SK-N-SH treated with all-trans-retinoic acid at 6 μM for 48 hours (cell line): Measurements from ENCODE around the gene MARS1.

Source experiments
- ATAC-seq: fragments of 200-7000 bp; cut with Tn5 transposase; 3 replicates; pipeline ENCODE4 v1.9.1; 2020; ENCODE audit warnings: mild to moderate bottlenecking, moderate library complexity
- ARNTL ChIP-seq: fragments of 450-650 bp; formaldehyde crosslinking; IDR thresholded peaks from 2 replicates; pipeline ENCODE4 v1.5.0; 2020; ENCODE audit warnings: low read depth, mild to moderate bottlenecking, moderate library complexity, borderline replicate concordance
- CREB5 ChIP-seq: fragments of 250-450 bp; sonication (Bioruptor Pico); IDR thresholded peaks from 2 replicates; pipeline ENCODE4 v1.5.1; 2020; ENCODE audit warnings: low read depth, mild to moderate bottlenecking, moderate library complexity
- CSDC2 ChIP-seq: fragments of 250-450 bp; sonication (Bioruptor Pico); IDR thresholded peaks from 2 replicates; pipeline ENCODE4 v1.5.0; 2020; ENCODE audit warnings: mild to moderate bottlenecking, moderate library complexity
- CSRNP3 ChIP-seq: fragments of 250-450 bp; sonication (Bioruptor Pico); IDR thresholded peaks from 2 replicates; pipeline ENCODE4 v1.5.1; 2021; ENCODE audit warnings: mild to moderate bottlenecking, moderate library complexity
- ESRRG ChIP-seq: fragments of 250-450 bp; sonication (Bioruptor Pico); IDR thresholded peaks from 2 replicates; pipeline ENCODE4 v1.6.1; 2021; ENCODE audit warnings: mild to moderate bottlenecking
- OSR1 ChIP-seq: fragments of 250-450 bp; sonication (Bioruptor Pico); IDR thresholded peaks from 2 replicates; pipeline ENCODE4 v1.8.0; 2022; ENCODE audit warnings: moderate library complexity, mild to moderate bottlenecking, inconsistent platforms
- PATZ1 ChIP-seq: fragments of 250-450 bp; sonication (Bioruptor Pico); IDR thresholded peaks from 2 replicates; pipeline ENCODE4 v1.8.0; 2020; ENCODE audit warnings: mild to moderate bottlenecking, moderate library complexity, borderline replicate concordance
- PPARA ChIP-seq: fragments of 250-450 bp; sonication (Bioruptor Pico); IDR thresholded peaks from 2 replicates; pipeline ENCODE4 v1.5.0; 2020; ENCODE audit warnings: mild to moderate bottlenecking, borderline replicate concordance
- RARB ChIP-seq: fragments of 250-450 bp; sonication (Bioruptor Pico); IDR thresholded peaks from 2 replicates; pipeline ENCODE4 v1.8.0; 2021; ENCODE audit warnings: mild to moderate bottlenecking, moderate library complexity
- SNAI2 ChIP-seq: fragments of 250-450 bp; sonication (Bioruptor Pico); IDR thresholded peaks from 2 replicates; pipeline ENCODE4 v1.5.0; 2020; ENCODE audit warnings: mild to moderate bottlenecking, moderate library complexity
- TCF4 ChIP-seq: fragments of 250-450 bp; sonication (Bioruptor Pico); IDR thresholded peaks from 2 replicates; pipeline ENCODE4 v1.8.0; 2021; ENCODE audit warnings: mild to moderate bottlenecking, moderate library complexity, borderline replicate concordance
- TOX ChIP-seq: fragments of 250-450 bp; sonication (Bioruptor Pico); IDR thresholded peaks from 2 replicates; pipeline ENCODE4 v1.8.0; 2021; ENCODE audit warnings: mild to moderate bottlenecking, moderate library complexity, borderline replicate concordance
- ZC3H10 ChIP-seq: fragments of 250-450 bp; sonication (Bioruptor Pico); IDR thresholded peaks from 2 replicates; pipeline ENCODE4 v1.5.1; 2021; ENCODE audit warnings: mild to moderate bottlenecking, moderate library complexity
- ZFP3 ChIP-seq: fragments of 250-450 bp; sonication (Bioruptor Pico); IDR thresholded peaks from 2 replicates; pipeline ENCODE4 v1.5.0; 2020; ENCODE audit warnings: mild to moderate bottlenecking, moderate library complexity
- ZFP30 ChIP-seq: fragments of 450-650 bp; formaldehyde crosslinking; IDR thresholded peaks from 2 replicates; pipeline ENCODE4 v1.5.0; 2022; ENCODE audit warnings: mild to moderate bottlenecking, moderate library complexity
- ZNF565 ChIP-seq: fragments of 450-650 bp; formaldehyde crosslinking; conservative IDR thresholded peaks from 2 replicates; pipeline ENCODE4 v1.5.0; 2020; ENCODE audit warnings: low read depth, mild to moderate bottlenecking, moderate library complexity
- ZNF70 ChIP-seq: fragments of 450-650 bp; formaldehyde crosslinking; IDR thresholded peaks from 2 replicates; pipeline ENCODE4 v1.5.0; 2020; ENCODE audit warnings: mild to moderate bottlenecking, moderate library complexity
- ZNF8 ChIP-seq: fragments of 450-650 bp; formaldehyde crosslinking; IDR thresholded peaks from 2 replicates; pipeline ENCODE4 v1.5.0; 2020; ENCODE audit warnings: mild to moderate bottlenecking, moderate library complexity
- TF ChIP-seq, protein P1 (sequence below): fragments of 250-450 bp; sonication (Bioruptor Pico); IDR thresholded peaks from 2 replicates; pipeline ENCODE4 v1.5.0; 2020; ENCODE audit warnings: mild to moderate bottlenecking, moderate library complexity
- TF ChIP-seq, protein P2 (sequence below): fragments of 250-450 bp; sonication (Bioruptor Pico); IDR thresholded peaks from 2 replicates; pipeline ENCODE4 v1.8.0; 2021; ENCODE audit warnings: low read depth, mild to moderate bottlenecking, moderate library complexity, borderline replicate concordance

Gene MARS1

GRCh38 chr12:57528831-57529555, 41.1 kb downstream of the MARS1 start (continued):
- TF ChIP-seq, protein P1, sequence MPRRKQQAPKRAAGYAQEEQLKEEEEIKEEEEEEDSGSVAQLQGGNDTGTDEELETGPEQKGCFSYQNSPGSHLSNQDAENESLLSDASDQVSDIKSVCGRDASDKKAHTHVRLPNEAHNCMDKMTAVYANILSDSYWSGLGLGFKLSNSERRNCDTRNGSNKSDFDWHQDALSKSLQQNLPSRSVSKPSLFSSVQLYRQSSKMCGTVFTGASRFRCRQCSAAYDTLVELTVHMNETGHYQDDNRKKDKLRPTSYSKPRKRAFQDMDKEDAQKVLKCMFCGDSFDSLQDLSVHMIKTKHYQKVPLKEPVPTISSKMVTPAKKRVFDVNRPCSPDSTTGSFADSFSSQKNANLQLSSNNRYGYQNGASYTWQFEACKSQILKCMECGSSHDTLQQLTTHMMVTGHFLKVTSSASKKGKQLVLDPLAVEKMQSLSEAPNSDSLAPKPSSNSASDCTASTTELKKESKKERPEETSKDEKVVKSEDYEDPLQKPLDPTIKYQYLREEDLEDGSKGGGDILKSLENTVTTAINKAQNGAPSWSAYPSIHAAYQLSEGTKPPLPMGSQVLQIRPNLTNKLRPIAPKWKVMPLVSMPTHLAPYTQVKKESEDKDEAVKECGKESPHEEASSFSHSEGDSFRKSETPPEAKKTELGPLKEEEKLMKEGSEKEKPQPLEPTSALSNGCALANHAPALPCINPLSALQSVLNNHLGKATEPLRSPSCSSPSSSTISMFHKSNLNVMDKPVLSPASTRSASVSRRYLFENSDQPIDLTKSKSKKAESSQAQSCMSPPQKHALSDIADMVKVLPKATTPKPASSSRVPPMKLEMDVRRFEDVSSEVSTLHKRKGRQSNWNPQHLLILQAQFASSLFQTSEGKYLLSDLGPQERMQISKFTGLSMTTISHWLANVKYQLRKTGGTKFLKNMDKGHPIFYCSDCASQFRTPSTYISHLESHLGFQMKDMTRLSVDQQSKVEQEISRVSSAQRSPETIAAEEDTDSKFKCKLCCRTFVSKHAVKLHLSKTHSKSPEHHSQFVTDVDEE = no peak
- TF ChIP-seq SNAI2 (CRISPR knock-in tag) (no peak), PATZ1 (CRISPR knock-in tag) (no peak), ESRRG (no peak), TCF4 (no peak)
- TF ChIP-seq, protein P2, sequence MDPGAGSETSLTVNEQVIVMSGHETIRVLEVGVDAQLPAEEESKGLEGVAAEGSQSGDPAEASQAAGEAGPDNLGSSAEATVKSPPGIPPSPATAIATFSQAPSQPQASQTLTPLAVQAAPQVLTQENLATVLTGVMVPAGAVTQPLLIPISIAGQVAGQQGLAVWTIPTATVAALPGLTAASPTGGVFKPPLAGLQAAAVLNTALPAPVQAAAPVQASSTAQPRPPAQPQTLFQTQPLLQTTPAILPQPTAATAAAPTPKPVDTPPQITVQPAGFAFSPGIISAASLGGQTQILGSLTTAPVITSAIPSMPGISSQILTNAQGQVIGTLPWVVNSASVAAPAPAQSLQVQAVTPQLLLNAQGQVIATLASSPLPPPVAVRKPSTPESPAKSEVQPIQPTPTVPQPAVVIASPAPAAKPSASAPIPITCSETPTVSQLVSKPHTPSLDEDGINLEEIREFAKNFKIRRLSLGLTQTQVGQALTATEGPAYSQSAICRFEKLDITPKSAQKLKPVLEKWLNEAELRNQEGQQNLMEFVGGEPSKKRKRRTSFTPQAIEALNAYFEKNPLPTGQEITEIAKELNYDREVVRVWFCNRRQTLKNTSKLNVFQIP (CRISPR knock-in tag) = no peak

- TF ChIP-seq CREB5 (CRISPR knock-in tag) (no peak), TOX (no peak), ESRRG (no peak), OSR1 (CRISPR knock-in tag) (no peak), ZFP30 (CRISPR knock-in tag) (no peak), CSRNP3 (CRISPR knock-in tag) (no peak), ZFP3 (CRISPR knock-in tag) (no peak), ZC3H10 (CRISPR knock-in tag) (no peak), PPARA (no peak)
- ATAC-seq = no peak
Measured at GRCh38 chr12:57529831-57530230, 42.0 kb downstream of the MARS1 start.

DNA sequence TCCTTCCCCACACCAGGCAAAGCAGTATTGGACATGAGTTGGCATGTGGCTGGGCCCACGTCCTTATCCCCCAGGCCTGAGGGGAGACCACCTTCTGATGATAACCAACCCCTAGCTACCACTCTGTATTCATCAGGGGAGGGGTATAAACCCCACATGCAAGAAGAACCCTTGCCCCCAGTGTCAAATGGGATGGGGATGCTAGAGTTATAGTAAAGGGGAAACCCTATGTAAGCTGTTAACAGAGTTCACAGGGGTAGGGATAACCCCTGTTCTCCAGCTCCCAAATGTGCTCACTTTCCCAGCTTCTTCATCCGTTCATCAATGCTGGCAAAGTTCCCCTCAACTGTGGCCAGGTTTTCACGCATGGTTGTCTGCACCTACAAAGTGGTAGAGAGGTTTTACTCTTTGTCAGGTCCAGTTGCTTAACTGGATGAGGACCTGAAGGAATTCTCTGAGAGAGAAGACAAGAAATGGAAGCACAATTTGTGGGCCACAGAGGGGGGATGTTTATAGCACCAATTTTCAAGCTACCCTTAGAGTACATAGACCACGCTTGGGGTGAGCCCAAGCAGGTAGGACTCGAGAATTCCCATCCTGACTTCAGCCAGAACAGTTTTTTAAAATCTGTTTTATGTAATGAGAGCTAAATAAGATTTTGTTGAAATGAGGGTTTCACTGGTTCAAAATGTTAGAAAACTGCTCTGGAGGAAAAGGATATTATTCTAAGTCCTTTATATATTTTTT, 42.7 kb downstream of the MARS1 start:
- ATAC-seq = no peak
- TF ChIP-seq SNAI2 (CRISPR knock-in tag) (no peak), CREB5 (CRISPR knock-in tag) (no peak), ZNF8 (CRISPR knock-in tag) (no peak), ARNTL (CRISPR knock-in tag) (no peak), ZNF565 (CRISPR knock-in tag) (no peak), PPARA (no peak), ZNF70 (CRISPR knock-in tag) (no peak), TCF4 (no peak), OSR1 (CRISPR knock-in tag) (no peak), CSDC2 (no peak), RARB (CRISPR knock-in tag) (no peak), ZFP30 (CRISPR knock-in tag) (no peak)
- TF ChIP-seq, protein P1 = no peak
- TF ChIP-seq, protein P2 (CRISPR knock-in tag) = no peak
